Measurements from ENCODE around the gene PPP2R1B. TPM values are rescaled to one million over a fixed set of nuclear protein-coding genes. Genes with fewer than 3 reads are reported as not detected.

PPP2R1B gene
- total RNA-seq, 4 donors from 2014 or later: 22.4 to 39.2 (median 25.3) TPM

DNA sequence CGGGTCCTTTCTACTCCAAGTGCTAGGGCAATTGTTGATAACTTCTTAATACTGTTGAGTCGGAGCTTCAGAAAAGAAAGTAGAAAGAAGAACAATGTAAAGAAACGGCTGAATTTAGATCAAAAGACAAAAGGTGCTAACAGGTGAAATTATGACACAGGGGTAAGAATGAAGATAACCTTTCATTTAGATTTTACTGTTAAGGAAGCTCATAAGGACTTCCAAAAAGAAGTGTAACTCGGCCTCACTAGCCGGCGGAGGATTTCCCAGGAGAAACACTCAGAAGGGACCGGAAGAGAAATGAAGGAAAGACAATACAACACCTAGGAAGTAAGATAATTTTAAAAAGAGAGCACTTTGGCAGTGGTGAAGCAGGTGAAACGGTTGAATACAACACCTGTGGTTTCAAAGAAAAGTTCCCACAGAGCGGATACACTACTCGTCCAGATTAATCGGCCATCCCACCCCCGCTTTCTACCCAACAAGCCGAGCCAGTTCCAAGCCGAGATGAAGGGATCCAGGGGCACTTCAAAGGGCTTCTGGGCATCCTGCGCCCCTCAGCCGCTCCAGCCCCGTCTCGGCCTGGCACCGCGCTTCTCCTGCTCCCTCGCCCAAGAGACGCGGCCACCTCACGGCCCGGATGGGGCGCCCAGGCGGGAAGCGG is 737 bp downstream of the PPP2R1B start:
- Histone ChIP-seq H3K36me3 (peaks cover 5 to 10% of the 10 kb centered on the region in 2 donors), H3K27me3 (no peaks in the 10 kb centered on the region), H3K4me3 (replicated peaks in 1 of 3) (peak overlapping the region; percentile 64 to 93 (median 89)), H3K9me3 (no peaks in the 10 kb centered on the region), H3K27ac (peak overlapping the region; percentile 89 to 98 (median 93)), H3K4me1 (peaks cover 7 to 11% of the 10 kb centered on the region in 2 donors)
- DNase-seq: peak in 1 of 2 donors; percentile 27
- 3 to 4% methylated on average over 13 to 21 of the region's 28 CpGs for WGBS, 2 donors
- intact Hi-C loops (cut with DNase I): no loop called here
- TF ChIP-seq, protein P1, sequence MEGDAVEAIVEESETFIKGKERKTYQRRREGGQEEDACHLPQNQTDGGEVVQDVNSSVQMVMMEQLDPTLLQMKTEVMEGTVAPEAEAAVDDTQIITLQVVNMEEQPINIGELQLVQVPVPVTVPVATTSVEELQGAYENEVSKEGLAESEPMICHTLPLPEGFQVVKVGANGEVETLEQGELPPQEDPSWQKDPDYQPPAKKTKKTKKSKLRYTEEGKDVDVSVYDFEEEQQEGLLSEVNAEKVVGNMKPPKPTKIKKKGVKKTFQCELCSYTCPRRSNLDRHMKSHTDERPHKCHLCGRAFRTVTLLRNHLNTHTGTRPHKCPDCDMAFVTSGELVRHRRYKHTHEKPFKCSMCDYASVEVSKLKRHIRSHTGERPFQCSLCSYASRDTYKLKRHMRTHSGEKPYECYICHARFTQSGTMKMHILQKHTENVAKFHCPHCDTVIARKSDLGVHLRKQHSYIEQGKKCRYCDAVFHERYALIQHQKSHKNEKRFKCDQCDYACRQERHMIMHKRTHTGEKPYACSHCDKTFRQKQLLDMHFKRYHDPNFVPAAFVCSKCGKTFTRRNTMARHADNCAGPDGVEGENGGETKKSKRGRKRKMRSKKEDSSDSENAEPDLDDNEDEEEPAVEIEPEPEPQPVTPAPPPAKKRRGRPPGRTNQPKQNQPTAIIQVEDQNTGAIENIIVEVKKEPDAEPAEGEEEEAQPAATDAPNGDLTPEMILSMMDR (IDR thresholded peaks at IDR 0.05): no peak
- TF ChIP-seq POLR2A (IDR thresholded peaks at IDR 0.05): no peak

DNA sequence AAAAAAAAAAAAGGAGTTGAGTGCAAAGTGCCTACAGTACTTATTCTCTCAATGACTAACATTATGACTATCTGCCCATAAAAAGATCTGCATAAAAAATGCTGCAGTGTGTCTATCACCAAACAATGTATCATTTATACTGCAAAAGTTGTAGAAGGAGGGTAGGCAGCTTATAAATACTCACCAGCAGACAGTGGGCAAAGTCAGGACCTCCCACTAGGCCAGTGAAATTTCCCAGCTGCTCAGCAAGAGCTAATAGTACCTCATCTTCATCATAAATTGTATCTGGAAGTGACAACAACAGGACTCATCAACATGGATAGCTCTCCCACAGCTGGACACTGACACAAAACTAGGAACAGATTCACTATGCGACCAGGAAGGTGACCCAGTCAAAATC is 1.6 kb downstream of the PPP2R1B start:
- Histone ChIP-seq H3K9me3 (no peaks in the 10 kb centered on the region), H3K36me3 (peaks cover 12 to 18% of the 10 kb centered on the region in 2 donors), H3K27me3 (no peaks in the 10 kb centered on the region), H3K4me3 (replicated peaks in 1 of 3) (no peak overlapping the region), H3K27ac (no peak overlapping the region), H3K4me1 (peaks cover 7 to 11% of the 10 kb centered on the region in 2 donors)
- DNase-seq: no peak
- intact Hi-C loops (cut with DNase I): no loop called here
- TF ChIP-seq, protein P1 (IDR thresholded peaks at IDR 0.05): no peak
- no peak for TF ChIP-seq POLR2A (IDR thresholded peaks at IDR 0.05)
- WGBS, 2 donors: 78 to 83% methylated on average over 1 of the region's 1 CpG

- peaks cover 7 to 11% of the 10 kb centered on the region in 2 donors for H3K4me1 ChIP-seq
- no peak overlapping the region for H3K27ac ChIP-seq
- H3K36me3 ChIP-seq: peaks cover 26 to 27% of the 10 kb centered on the region in 2 donors
- TF ChIP-seq, protein P1 (IDR thresholded peaks at IDR 0.05): no peak
- TF ChIP-seq POLR2A (IDR thresholded peaks at IDR 0.05): no peak
- no peak for DNase-seq
- intact Hi-C loops (cut with DNase I): no loop called here
- WGBS, 2 donors: 86 to 87% methylated on average over 3 of the region's 3 CpGs
- H3K27me3 ChIP-seq: no peaks in the 10 kb centered on the region
- no peak overlapping the region for H3K4me3 ChIP-seq (replicated peaks in 1 of 3)
- no peaks in the 10 kb centered on the region for H3K9me3 ChIP-seq
These were observed 3.1 kb downstream of the PPP2R1B start for GRCh38 chr11:111762981-111763643.

- TF ChIP-seq, protein P1 (IDR thresholded peaks at IDR 0.05): no peak
- TF ChIP-seq POLR2A (IDR thresholded peaks at IDR 0.05): no peak
These were observed 3.7 kb downstream of the PPP2R1B start for GRCh38 chr11:111762526-111762925.

DNA sequence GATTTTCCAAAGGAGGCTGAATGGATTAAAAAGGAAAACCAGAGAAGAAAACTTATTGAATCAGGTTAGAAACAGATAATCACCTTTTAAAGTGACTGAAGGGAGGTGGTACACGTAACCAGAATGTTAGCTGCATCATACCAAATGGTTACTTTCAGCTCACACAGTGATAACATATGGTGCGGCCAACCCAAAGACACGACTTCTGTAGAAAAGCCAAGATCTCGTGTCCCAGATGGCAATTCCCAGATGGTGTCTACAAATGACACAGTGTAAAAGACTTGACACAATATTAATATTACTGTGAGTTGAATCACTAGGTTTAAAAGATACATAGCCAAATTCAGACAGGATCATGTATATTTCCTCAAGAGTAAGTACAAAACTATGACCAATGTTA is 5.2 kb downstream of the PPP2R1B start:
- intact Hi-C loops (cut with DNase I): no loop called here
- peaks cover 4 to 7% of the 10 kb centered on the region in 2 donors for H3K4me1 ChIP-seq
- no peaks in the 10 kb centered on the region for H3K9me3 ChIP-seq
- no peak for TF ChIP-seq POLR2A (IDR thresholded peaks at IDR 0.05)
- TF ChIP-seq, protein P1 (IDR thresholded peaks at IDR 0.05): no peak
- peaks cover 31 to 33% of the 10 kb centered on the region in 2 donors for H3K36me3 ChIP-seq
- DNase-seq: no peak
- no peak overlapping the region for H3K4me3 ChIP-seq (replicated peaks in 1 of 3)
- WGBS, 2 donors: 92 to 95% methylated on average over 4 of the region's 4 CpGs
- H3K27ac ChIP-seq: no peak overlapping the region
- H3K27me3 ChIP-seq: no peaks in the 10 kb centered on the region

More at GRCh38 chr11:111762526-111762925, 3.7 kb downstream of the PPP2R1B start:
- DNase-seq: no peak
- intact Hi-C loops (cut with DNase I): no loop called here
- Histone ChIP-seq H3K36me3 (peaks cover 30 to 31% of the 10 kb centered on the region in 2 donors), H3K4me1 (peaks cover 7 to 11% of the 10 kb centered on the region in 2 donors), H3K27ac (no peak overlapping the region), H3K4me3 (replicated peaks in 1 of 3) (no peak overlapping the region), H3K27me3 (no peaks in the 10 kb centered on the region), H3K9me3 (no peaks in the 10 kb centered on the region)
- WGBS, 2 donors: 97 to 99% methylated on average over 5 of the region's 5 CpGs
